ENCODE data around the gene FAM83F. TPM values are rescaled to one million over a fixed set of nuclear protein-coding genes. Genes with fewer than 3 reads are reported as not detected.

Gene FAM83F
- total RNA-seq, 6 experiments from 2014 or later: not detected

GRCh38 chr22:39997939-39998726 is 3.4 kb downstream of the FAM83F start:
- H3K9me3 Mint-ChIP-seq: no peaks in the 10 kb centered on the region

GRCh38 chr22:39999144-39999757 is 4.5 kb downstream of the FAM83F start:
- H3K9me3 Mint-ChIP-seq: no peaks in the 10 kb centered on the region
- no peaks in the 10 kb centered on the region for H3K36me3 Mint-ChIP-seq (ENCODE audit: low read depth)
- H3K27me3 Mint-ChIP-seq (ENCODE audit: insufficient read depth): peaks cover 24% of the 10 kb centered on the region
- DNase-seq: peak; percentile 61
- H3K4me3 Mint-ChIP-seq: no peak overlapping the region
- no peak overlapping the region for H3K27ac Mint-ChIP-seq
- TF ChIP-seq CTCF (IDR thresholded peaks at IDR 0.05): peak; percentile 36; the same call in 1 of the 2 replicates
- peaks cover 33% of the 10 kb centered on the region for H3K4me1 Mint-ChIP-seq (ENCODE audit: low read depth)

More at GRCh38 chr22:39997939-39998726, 3.4 kb downstream of the FAM83F start:
- Mint-ChIP-seq H3K4me3 (no peak overlapping the region), H3K36me3 (ENCODE audit: low read depth) (no peaks in the 10 kb centered on the region), H3K4me1 (ENCODE audit: low read depth) (peaks cover 33% of the 10 kb centered on the region), H3K27ac (no peak overlapping the region), H3K27me3 (ENCODE audit: insufficient read depth) (peaks cover 24% of the 10 kb centered on the region)
- DNase-seq: no peak
- no peak for TF ChIP-seq CTCF (IDR thresholded peaks at IDR 0.05)

- no peaks in the 10 kb centered on the region for H3K9me3 Mint-ChIP-seq
- no peak overlapping the region for H3K27ac Mint-ChIP-seq
- H3K4me3 Mint-ChIP-seq: no peak overlapping the region
- TF ChIP-seq CTCF (IDR thresholded peaks at IDR 0.05): no peak
- peaks cover 33% of the 10 kb centered on the region for H3K4me1 Mint-ChIP-seq (ENCODE audit: low read depth)
- no peak for DNase-seq
- H3K36me3 Mint-ChIP-seq (ENCODE audit: low read depth): no peaks in the 10 kb centered on the region
- peaks cover 29% of the 10 kb centered on the region for H3K27me3 Mint-ChIP-seq (ENCODE audit: insufficient read depth)
Measured at GRCh38 chr22:40000171-40000570, 5.4 kb downstream of the FAM83F start.

GRCh38 chr22:40001106-40001505 is 6.4 kb downstream of the FAM83F start:
- DNase-seq: no peak
- no peak for TF ChIP-seq CTCF (IDR thresholded peaks at IDR 0.05)
- Mint-ChIP-seq H3K27me3 (ENCODE audit: insufficient read depth) (peaks cover 33% of the 10 kb centered on the region), H3K9me3 (no peaks in the 10 kb centered on the region), H3K4me3 (no peak overlapping the region), H3K4me1 (ENCODE audit: low read depth) (peaks cover 33% of the 10 kb centered on the region), H3K27ac (no peak overlapping the region), H3K36me3 (ENCODE audit: low read depth) (no peaks in the 10 kb centered on the region)

- no peak for TF ChIP-seq CTCF (IDR thresholded peaks at IDR 0.05)
- H3K4me1 Mint-ChIP-seq (ENCODE audit: low read depth): peaks cover 27% of the 10 kb centered on the region
- no peak for DNase-seq
- no peaks in the 10 kb centered on the region for H3K36me3 Mint-ChIP-seq (ENCODE audit: low read depth)
- H3K27me3 Mint-ChIP-seq (ENCODE audit: insufficient read depth): peaks cover 34% of the 10 kb centered on the region
- no peak overlapping the region for H3K27ac Mint-ChIP-seq
- no peak overlapping the region for H3K4me3 Mint-ChIP-seq
- H3K9me3 Mint-ChIP-seq: no peaks in the 10 kb centered on the region
Measured at GRCh38 chr22:40001800-40002577, 7.2 kb downstream of the FAM83F start.

Data from HFFc6 (cell line).